IMR-90 (cell line): ENCODE results near the gene CREB1.

Source experiments
- CEBPB ChIP-seq: IDR thresholded peaks from 2 replicates; pipeline ENCODE4 v1.6.1; 2012; ENCODE audit warnings: low read depth, low read length, improper control_type of control experiment
- CTCF ChIP-seq: conservative IDR thresholded peaks from 2 replicates; pipeline ENCODE4 v1.5.1; 2012; ENCODE audit warnings: mild to moderate bottlenecking, low read depth, low read length, improper control_type of control experiment
- MAFK ChIP-seq: IDR thresholded peaks from 2 replicates; pipeline ENCODE4 v1.6.1; 2012; ENCODE audit warnings: low read depth, low read length, improper control_type of control experiment
- MXI1 ChIP-seq: IDR thresholded peaks from 2 replicates; pipeline ENCODE4 v1.6.1; 2012; ENCODE audit warnings: low read depth, mild to moderate bottlenecking, low read length, moderate library complexity, borderline replicate concordance
- POLR2A ChIP-seq: IDR thresholded peaks from 2 replicates; pipeline ENCODE4 v1.6.1; 2012; ENCODE audit warnings: mild to moderate bottlenecking, low read depth, low read length
- RFX5 ChIP-seq: IDR thresholded peaks from 2 replicates; pipeline ENCODE4 v1.8.0; 2012; ENCODE audit warnings: low read depth, mild to moderate bottlenecking, low read length, moderate library complexity
- SMC3 ChIP-seq: fragments of 150-350 bp; IDR thresholded peaks from 2 replicates; pipeline ENCODE4 v1.6.1; 2016; ENCODE audit warnings: low read depth, mild to moderate bottlenecking, antibody characterized with exemption, low read length, moderate library complexity
- USF2 ChIP-seq: fragments of 150-350 bp; IDR thresholded peaks from 2 replicates; pipeline ENCODE4 v1.6.1; 2017; ENCODE audit warnings: mild to moderate bottlenecking, antibody characterized with exemption, low read length, low read depth

- TF ChIP-seq POLR2A (no peak), CTCF (no peak), USF2 (no peak), MXI1 (no peak), MAFK (no peak), SMC3 (no peak), CEBPB (no peak), RFX5 (no peak)
These were observed 37.3 kb upstream of the CREB1 start for GRCh38 chr2:207492461-207492860.
